ENCODE data around the gene MGAT3.

DNA sequence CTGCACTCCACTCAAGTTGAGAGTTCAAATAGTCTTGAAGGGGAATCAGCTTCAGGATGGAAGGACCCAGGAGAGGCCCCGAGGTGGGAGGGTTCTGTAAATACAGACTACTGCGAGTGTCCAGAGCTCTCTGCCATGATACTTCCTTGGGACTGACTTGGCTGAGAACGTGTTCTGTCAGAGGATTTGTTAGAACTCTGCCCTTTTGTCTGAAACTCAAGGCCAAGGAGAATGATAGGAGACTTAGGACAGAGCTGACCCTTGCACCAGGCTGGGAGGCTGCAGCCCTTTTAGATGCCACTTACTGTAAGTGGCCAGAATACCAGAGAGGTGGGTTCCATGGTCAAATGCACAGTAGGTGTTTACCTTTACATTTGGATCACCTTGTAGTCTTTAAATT, 60.7 kb downstream of the MGAT3 start:
- TF ChIP-seq, protein P1, sequence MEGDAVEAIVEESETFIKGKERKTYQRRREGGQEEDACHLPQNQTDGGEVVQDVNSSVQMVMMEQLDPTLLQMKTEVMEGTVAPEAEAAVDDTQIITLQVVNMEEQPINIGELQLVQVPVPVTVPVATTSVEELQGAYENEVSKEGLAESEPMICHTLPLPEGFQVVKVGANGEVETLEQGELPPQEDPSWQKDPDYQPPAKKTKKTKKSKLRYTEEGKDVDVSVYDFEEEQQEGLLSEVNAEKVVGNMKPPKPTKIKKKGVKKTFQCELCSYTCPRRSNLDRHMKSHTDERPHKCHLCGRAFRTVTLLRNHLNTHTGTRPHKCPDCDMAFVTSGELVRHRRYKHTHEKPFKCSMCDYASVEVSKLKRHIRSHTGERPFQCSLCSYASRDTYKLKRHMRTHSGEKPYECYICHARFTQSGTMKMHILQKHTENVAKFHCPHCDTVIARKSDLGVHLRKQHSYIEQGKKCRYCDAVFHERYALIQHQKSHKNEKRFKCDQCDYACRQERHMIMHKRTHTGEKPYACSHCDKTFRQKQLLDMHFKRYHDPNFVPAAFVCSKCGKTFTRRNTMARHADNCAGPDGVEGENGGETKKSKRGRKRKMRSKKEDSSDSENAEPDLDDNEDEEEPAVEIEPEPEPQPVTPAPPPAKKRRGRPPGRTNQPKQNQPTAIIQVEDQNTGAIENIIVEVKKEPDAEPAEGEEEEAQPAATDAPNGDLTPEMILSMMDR (conservative IDR thresholded peaks at IDR 0.05), result no peak
- no peak for TF ChIP-seq ZFX (IDR thresholded peaks at IDR 0.05)

Data from C4-2B (cell line).